Measurements from ENCODE around the gene ADM5.

Gene ADM5

GRCh38 chr19:49669516-49669915 is 19.9 kb upstream of the ADM5 start:
- peaks cover 11 to 16% of the 10 kb centered on the region in 2 donors for H3K4me1 ChIP-seq (ENCODE audit: control insufficient read depth in 2 of 2, insufficient read depth in 2 of 2, low read length in 2 of 2)
- H3K27ac ChIP-seq (ENCODE audit: low read depth in 2 of 2, low read length in 2 of 2), result no peak overlapping the region
- H3K27me3 ChIP-seq (ENCODE audit: control insufficient read depth in 2 of 2, insufficient read depth in 2 of 2, low read length in 2 of 2), result no peaks in the 10 kb centered on the region
- H3K9ac ChIP-seq (ENCODE audit: low read depth in 1 of 2, low read length in 2 of 2), result no peak overlapping the region
- H3K36me3 ChIP-seq (ENCODE audit: control insufficient read depth in 2 of 2, insufficient read depth in 2 of 2, low read length in 2 of 2), result no peaks in the 10 kb centered on the region
- H3K9me3 ChIP-seq (ENCODE audit: control insufficient read depth in 2 of 2, low read length in 2 of 2), result no peaks in the 10 kb centered on the region
- no peak overlapping the region for H3K4me3 ChIP-seq (ENCODE audit: low read length in 2 of 2)

- H3K4me1 ChIP-seq (ENCODE audit: control insufficient read depth in 2 of 2, insufficient read depth in 2 of 2, low read length in 2 of 2), result peaks cover 3 to 7% of the 10 kb centered on the region in 2 donors
- no peaks in the 10 kb centered on the region for H3K9me3 ChIP-seq (ENCODE audit: control insufficient read depth in 2 of 2, low read length in 2 of 2)
- peak overlapping the region; percentile 18 to 23 for H3K27ac ChIP-seq (ENCODE audit: low read depth in 2 of 2, low read length in 2 of 2)
- peak overlapping the region; percentile 44 to 46 for H3K9ac ChIP-seq (ENCODE audit: low read depth in 1 of 2, low read length in 2 of 2)
- H3K4me3 ChIP-seq (ENCODE audit: low read length in 2 of 2), result peak overlapping the region; percentile 25 to 65
- no peaks in the 10 kb centered on the region for H3K27me3 ChIP-seq (ENCODE audit: control insufficient read depth in 2 of 2, insufficient read depth in 2 of 2, low read length in 2 of 2)
- H3K36me3 ChIP-seq (ENCODE audit: control insufficient read depth in 2 of 2, insufficient read depth in 2 of 2, low read length in 2 of 2), result no peaks in the 10 kb centered on the region
Measured at GRCh38 chr19:49672131-49672919, 17.1 kb upstream of the ADM5 start.

GRCh38 chr19:49676136-49676783 is 13.1 kb upstream of the ADM5 start:
- H3K9ac ChIP-seq (ENCODE audit: low read depth in 1 of 2, low read length in 2 of 2), result peak overlapping the region; percentile 79 to 80
- peak overlapping the region; percentile 82 to 93 for H3K4me3 ChIP-seq (ENCODE audit: low read length in 2 of 2)
- H3K27me3 ChIP-seq (ENCODE audit: control insufficient read depth in 2 of 2, insufficient read depth in 2 of 2, low read length in 2 of 2), result no peaks in the 10 kb centered on the region
- peaks cover 19 to 20% of the 10 kb centered on the region in 2 donors for H3K4me1 ChIP-seq (ENCODE audit: control insufficient read depth in 2 of 2, insufficient read depth in 2 of 2, low read length in 2 of 2)
- no peaks in the 10 kb centered on the region for H3K9me3 ChIP-seq (ENCODE audit: control insufficient read depth in 2 of 2, low read length in 2 of 2)
- H3K27ac ChIP-seq (ENCODE audit: low read depth in 2 of 2, low read length in 2 of 2), result peak overlapping the region; percentile 91 to 94
- H3K36me3 ChIP-seq (ENCODE audit: control insufficient read depth in 2 of 2, insufficient read depth in 2 of 2, low read length in 2 of 2), result peaks cover 0 to 2% of the 10 kb centered on the region in 2 donors

GRCh38 chr19:49676784-49677230 is 12.6 kb upstream of the ADM5 start:
- Histone ChIP-seq H3K9ac (ENCODE audit: low read depth in 1 of 2, low read length in 2 of 2) (peak overlapping the region; percentile 94 to 95), H3K4me1 (ENCODE audit: control insufficient read depth in 2 of 2, insufficient read depth in 2 of 2, low read length in 2 of 2) (peaks cover 19 to 20% of the 10 kb centered on the region in 2 donors), H3K27ac (ENCODE audit: low read depth in 2 of 2, low read length in 2 of 2) (peak overlapping the region; percentile 85 to 91), H3K9me3 (ENCODE audit: control insufficient read depth in 2 of 2, low read length in 2 of 2) (no peaks in the 10 kb centered on the region), H3K36me3 (ENCODE audit: control insufficient read depth in 2 of 2, insufficient read depth in 2 of 2, low read length in 2 of 2) (peaks cover 2% of the 10 kb centered on the region in 2 donors), H3K4me3 (ENCODE audit: low read length in 2 of 2) (peak overlapping the region; percentile 90 to 93), H3K27me3 (ENCODE audit: control insufficient read depth in 2 of 2, insufficient read depth in 2 of 2, low read length in 2 of 2) (no peaks in the 10 kb centered on the region)

- Histone ChIP-seq H3K4me1 (ENCODE audit: control insufficient read depth in 2 of 2, insufficient read depth in 2 of 2, low read length in 2 of 2) (peaks cover 15 to 16% of the 10 kb centered on the region in 2 donors), H3K27ac (ENCODE audit: low read depth in 2 of 2, low read length in 2 of 2) (peak within 1 kb of the TSS; percentile 91 to 94), H3K4me3 (ENCODE audit: low read length in 2 of 2) (peak within 1 kb of the TSS; percentile 90 to 93), H3K36me3 (ENCODE audit: control insufficient read depth in 2 of 2, insufficient read depth in 2 of 2, low read length in 2 of 2) (peaks cover 7% of the 10 kb centered on the region in 2 donors), H3K9ac (ENCODE audit: low read depth in 1 of 2, low read length in 2 of 2) (peak within 1 kb of the TSS; percentile 94 to 95), H3K27me3 (ENCODE audit: control insufficient read depth in 2 of 2, insufficient read depth in 2 of 2, low read length in 2 of 2) (no peaks in the 10 kb centered on the region), H3K9me3 (ENCODE audit: control insufficient read depth in 2 of 2, low read length in 2 of 2) (no peaks in the 10 kb centered on the region)
Measured at GRCh38 chr19:49677231-49677900, 12.0 kb upstream of the ADM5 start, which contains the start of gene PRMT1. PRMT1 (plus strand) TSS chr19:49677271; CDS start chr19:49677281, 10 bp downstream.

GRCh38 chr19:49677901-49678674 is 11.3 kb upstream of the ADM5 start:
- Histone ChIP-seq H3K27me3 (ENCODE audit: control insufficient read depth in 2 of 2, insufficient read depth in 2 of 2, low read length in 2 of 2) (no peaks in the 10 kb centered on the region), H3K9me3 (ENCODE audit: control insufficient read depth in 2 of 2, low read length in 2 of 2) (no peaks in the 10 kb centered on the region), H3K27ac (ENCODE audit: low read depth in 2 of 2, low read length in 2 of 2) (peak overlapping the region; percentile 85 to 91), H3K4me3 (ENCODE audit: low read length in 2 of 2) (peak overlapping the region; percentile 90 to 93), H3K36me3 (ENCODE audit: control insufficient read depth in 2 of 2, insufficient read depth in 2 of 2, low read length in 2 of 2) (peaks cover 9 to 10% of the 10 kb centered on the region in 2 donors), H3K9ac (ENCODE audit: low read depth in 1 of 2, low read length in 2 of 2) (peak overlapping the region; percentile 44 to 95), H3K4me1 (ENCODE audit: control insufficient read depth in 2 of 2, insufficient read depth in 2 of 2, low read length in 2 of 2) (peaks cover 15 to 16% of the 10 kb centered on the region in 2 donors)

- no peaks in the 10 kb centered on the region for H3K27me3 ChIP-seq (ENCODE audit: control insufficient read depth in 2 of 2, insufficient read depth in 2 of 2, low read length in 2 of 2)
- H3K36me3 ChIP-seq (ENCODE audit: control insufficient read depth in 2 of 2, insufficient read depth in 2 of 2, low read length in 2 of 2), result peaks cover 13 to 16% of the 10 kb centered on the region in 2 donors
- no peaks in the 10 kb centered on the region for H3K9me3 ChIP-seq (ENCODE audit: control insufficient read depth in 2 of 2, low read length in 2 of 2)
- H3K4me3 ChIP-seq (ENCODE audit: low read length in 2 of 2), result no peak overlapping the region
- no peak overlapping the region for H3K27ac ChIP-seq (ENCODE audit: low read depth in 2 of 2, low read length in 2 of 2)
- H3K4me1 ChIP-seq (ENCODE audit: control insufficient read depth in 2 of 2, insufficient read depth in 2 of 2, low read length in 2 of 2), result peaks cover 15 to 16% of the 10 kb centered on the region in 2 donors
- H3K9ac ChIP-seq (ENCODE audit: low read depth in 1 of 2, low read length in 2 of 2), result no peak overlapping the region
Measured at GRCh38 chr19:49678985-49679770, 10.2 kb upstream of the ADM5 start.

GRCh38 chr19:49679771-49680413 is 9.5 kb upstream of the ADM5 start:
- peak overlapping the region in 1 of 2 donors; percentile 48 for H3K27ac ChIP-seq (ENCODE audit: low read depth in 2 of 2, low read length in 2 of 2)
- no peak overlapping the region for H3K9ac ChIP-seq (ENCODE audit: low read depth in 1 of 2, low read length in 2 of 2)
- no peaks in the 10 kb centered on the region for H3K9me3 ChIP-seq (ENCODE audit: control insufficient read depth in 2 of 2, low read length in 2 of 2)
- no peak overlapping the region for H3K4me3 ChIP-seq (ENCODE audit: low read length in 2 of 2)
- H3K4me1 ChIP-seq (ENCODE audit: control insufficient read depth in 2 of 2, insufficient read depth in 2 of 2, low read length in 2 of 2), result peaks cover 15 to 16% of the 10 kb centered on the region in 2 donors
- H3K27me3 ChIP-seq (ENCODE audit: control insufficient read depth in 2 of 2, insufficient read depth in 2 of 2, low read length in 2 of 2), result no peaks in the 10 kb centered on the region
- peaks cover 13 to 19% of the 10 kb centered on the region in 2 donors for H3K36me3 ChIP-seq (ENCODE audit: control insufficient read depth in 2 of 2, insufficient read depth in 2 of 2, low read length in 2 of 2)

All from mucosa of rectum (tissue), 2 donors.